NCI-H128 (cell line): Measurements from ENCODE around the gene TGFBR2.

ENCODE experiments used
- DNase-seq: peaks from one replicate; lab custom pipeline; 2025; ENCODE audit not compliant: unreplicated experiment; lab: John Stamatoyannopoulos, UW

Gene TGFBR2

DNA sequence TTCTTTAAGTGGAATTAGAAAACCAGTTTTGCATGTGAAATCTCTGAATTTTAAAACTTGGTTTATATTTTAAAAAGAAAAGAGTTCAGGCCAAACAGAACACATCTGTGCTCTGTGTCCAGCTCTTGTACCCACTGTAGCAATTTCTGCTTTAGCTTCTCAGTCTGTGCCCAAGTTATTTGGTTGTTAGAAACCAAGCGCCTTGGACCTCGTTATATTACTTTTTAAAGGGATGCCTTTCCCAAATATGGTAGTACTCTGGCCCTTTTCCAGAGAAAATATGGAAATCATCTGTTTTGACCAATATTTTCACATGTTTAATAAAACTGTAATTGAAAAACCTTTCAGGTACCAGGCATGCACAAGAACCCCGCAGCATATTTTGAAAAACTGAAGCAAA is 27.3 kb downstream of the TGFBR2 start:
- DNase-seq = no peak

DNA sequence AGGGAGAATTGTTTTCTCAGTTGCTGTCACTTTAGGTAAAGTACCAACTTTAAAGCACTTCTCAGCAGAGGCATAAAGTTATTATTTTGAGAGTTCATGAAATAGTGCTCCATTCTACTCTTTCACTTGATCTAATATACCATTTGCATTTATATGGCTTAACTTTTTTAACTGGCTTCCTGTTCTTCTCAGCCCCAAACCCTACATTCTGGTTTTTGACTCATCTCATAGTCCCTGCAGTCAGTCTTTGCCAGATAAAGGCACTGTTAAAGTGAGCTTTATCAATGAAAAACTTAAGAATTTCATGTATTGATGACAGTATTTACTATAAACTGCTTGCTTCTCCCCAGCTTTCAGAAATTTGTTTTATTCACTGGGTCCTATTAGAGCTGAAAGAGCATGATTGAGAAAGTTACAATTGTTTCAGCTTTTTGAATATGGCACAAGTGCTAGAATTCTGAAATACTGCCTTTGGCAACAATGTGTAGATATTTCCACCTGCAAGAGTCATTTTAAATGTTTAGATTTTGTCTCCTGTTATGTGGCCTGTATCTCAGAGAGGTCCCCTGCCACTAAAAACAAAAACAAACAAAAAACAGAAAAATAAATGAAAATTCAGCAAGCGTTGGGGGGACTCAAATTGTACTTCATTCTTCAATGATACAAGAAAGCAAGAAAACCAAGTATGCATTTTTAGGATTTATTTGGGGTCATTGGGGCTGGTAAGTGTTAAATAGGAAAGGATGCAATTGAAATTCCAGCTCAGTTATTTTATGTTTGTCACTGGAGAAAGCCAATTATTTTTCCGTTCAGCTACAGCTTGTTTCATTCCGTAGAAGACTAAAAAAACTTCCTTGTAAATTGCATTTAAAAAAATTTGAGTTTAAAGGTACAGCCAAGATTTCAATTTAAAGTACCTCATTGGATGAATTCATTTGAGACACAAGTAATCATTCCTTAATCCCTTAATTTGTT is 28.6 kb downstream of the TGFBR2 start:
- no peak for DNase-seq

DNA sequence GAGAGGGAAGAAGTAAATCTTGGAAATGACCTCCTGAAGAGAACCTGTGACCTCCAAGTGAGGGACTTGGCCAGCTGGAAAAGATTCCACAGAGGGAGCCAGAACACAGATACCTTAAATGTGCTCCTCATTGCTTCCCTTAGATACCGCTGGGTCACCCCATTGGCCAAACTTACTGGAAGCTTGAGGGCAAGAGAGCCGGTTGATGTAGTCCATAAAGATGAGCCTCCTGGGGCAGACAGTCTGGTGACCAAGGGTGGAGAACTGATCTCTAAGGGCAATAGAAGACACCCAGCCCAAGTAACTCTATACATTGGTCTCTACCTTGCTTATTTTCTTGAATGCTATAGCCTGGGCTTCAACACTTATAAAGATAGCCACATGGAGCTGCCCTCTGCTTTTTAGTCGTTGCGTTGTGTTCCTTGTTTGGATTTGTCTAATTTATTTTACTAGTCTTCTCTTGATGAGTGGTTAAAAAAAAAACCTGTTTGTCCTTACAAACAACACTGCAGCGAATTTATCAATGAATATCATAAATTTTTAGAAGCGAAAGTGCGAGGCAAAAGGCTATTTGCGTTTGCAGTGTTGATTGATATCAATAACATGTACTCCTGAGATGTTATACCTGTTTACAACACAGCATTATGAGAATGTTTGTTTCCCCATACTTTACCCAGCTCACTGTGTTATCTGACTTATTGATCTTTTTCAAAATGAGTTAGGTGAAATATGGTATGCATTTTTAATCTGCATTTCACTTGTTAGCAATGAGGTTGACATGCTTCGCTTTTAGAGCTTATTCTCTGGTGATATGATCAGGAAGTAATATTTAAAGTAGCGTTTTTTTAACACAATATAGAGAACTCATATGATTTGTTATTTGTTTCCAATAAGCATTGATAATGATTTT is 31.2 kb downstream of the TGFBR2 start:
- DNase-seq = no peak

DNA sequence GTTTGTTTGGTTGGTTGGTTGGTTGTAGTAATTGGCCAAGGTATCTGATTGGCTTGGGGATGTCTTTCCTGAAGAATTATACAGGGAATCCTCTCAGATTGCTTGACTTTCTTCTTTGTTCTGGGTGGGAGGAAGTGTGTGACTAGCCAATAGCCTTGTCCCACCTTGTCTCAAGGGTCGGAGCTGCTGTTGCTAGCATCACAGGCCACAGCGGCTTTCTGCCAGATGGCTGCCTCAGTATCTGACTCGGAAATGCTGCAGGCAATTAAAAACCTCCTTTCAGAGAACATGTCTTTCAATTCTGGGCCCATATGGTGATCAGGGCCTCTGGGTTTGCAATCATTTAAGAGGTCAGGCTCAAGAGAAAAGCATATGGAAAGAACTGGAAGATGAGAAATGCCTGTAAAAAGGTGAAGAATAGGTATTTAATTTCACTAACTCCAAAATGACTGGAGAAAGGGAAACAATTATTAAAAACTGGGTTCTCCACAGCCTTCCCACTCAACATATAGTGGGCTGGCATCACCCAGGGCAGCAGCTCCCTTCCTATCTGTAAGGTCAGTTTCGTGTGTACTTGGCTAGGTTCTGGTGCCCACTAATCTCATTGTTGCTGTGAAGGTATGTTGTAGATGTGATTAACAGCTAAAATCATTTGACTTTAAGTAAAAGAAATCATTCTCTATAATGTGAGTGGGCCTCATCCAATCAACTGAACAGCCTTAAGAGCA is 32.4 kb downstream of the TGFBR2 start:
- no peak for DNase-seq

DNA sequence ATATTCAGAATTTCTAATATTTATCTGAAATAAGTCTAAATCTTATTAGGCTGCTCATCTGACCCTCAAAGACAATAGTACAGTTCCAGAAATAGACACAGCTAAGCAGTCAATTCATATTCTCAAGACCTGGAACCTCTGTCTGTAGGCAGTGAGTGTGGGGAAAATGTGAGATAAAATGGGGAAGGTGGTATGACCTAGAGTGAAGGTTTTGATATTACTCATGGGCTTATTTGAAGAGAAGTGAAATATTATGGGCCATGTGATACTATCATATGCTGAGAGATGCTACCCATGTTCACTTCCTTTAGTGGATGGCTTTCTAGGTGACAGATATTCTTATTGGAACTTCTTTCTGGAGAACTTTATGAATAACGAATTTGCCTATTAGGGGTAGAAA is 33.5 kb downstream of the TGFBR2 start:
- no peak for DNase-seq

DNA sequence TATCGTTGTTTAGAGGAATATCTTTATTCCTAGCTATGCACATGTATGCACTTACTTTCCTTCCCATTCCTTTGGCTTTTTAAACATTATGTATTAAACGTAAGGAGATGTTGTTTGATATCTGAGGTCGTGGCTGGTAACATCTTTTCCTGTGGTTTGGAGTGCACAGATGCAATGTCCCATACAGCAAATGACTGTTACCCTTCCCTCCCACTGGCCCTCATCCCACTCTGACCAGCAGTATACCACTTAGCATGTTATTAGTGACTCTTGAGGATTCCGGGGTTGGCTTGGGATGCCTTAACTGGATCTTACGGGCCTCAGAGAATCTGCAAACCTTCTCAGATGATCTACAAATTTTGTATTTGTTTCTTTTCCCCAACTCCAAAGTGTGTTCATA is 34.5 kb downstream of the TGFBR2 start:
- DNase-seq = no peak

DNA sequence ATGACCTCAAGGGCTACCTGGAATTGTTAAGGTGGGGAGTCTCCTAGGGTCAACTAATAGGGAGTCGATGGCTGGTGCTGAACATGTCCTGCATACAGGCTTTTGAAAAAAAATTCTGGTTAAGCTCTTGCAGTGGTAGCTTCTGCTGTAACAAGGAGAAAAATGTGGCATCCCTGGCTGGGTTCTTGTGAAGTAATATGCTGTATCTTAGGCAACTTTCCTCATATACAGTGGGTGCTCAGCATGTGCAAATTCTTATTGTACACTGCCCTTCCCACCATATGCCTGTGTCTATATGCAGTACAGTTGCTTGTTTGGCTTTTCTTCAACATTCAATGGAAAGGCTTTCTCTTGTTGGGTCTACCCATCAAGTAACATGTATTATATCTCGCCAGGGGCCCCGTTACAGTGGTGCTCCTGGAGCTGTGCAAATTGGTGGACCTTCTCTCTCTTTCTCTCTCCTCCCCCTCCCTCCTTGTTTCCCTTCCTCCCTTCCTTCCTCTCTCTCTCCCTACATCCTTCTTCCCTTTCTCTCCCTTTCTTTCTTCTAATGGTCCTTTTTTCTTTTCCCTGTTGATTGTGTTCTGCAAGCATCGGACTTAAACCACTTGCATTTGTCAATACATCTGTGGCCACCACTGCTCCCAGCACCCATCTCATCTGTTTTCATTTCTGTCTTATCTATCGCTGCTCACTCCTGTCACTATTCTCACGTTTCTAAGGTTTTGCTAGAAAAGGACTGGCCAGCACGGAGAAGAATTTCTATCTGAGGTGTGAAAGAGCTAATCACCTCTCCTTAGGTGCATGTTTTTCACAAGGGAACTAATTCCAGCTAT is 35.2 kb downstream of the TGFBR2 start:
- no peak for DNase-seq

DNA sequence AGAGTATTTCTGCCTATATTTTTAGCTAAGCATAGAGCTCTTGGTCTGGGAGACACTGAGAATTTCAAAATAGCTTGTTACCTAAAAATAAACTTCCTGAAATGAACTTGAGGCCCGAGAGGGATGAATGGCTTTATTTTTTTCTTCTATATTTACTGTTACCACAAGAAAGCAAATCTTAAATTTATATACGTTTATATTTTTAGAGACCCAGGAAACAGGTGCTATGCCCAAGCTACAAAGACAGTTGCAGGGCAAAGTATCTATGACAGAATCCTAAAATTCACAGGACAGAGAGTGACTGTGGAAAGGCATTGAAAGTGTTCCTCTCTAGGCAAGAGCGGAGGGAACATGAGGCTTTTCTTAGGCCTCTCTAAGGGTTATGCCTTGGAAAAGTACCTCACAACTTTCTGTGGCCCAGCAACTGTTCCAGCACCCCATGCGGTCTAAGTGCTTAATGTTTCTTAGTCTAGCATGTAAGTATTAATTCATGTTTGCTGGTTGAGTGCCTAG is 36.5 kb downstream of the TGFBR2 start:
- no peak for DNase-seq

DNA sequence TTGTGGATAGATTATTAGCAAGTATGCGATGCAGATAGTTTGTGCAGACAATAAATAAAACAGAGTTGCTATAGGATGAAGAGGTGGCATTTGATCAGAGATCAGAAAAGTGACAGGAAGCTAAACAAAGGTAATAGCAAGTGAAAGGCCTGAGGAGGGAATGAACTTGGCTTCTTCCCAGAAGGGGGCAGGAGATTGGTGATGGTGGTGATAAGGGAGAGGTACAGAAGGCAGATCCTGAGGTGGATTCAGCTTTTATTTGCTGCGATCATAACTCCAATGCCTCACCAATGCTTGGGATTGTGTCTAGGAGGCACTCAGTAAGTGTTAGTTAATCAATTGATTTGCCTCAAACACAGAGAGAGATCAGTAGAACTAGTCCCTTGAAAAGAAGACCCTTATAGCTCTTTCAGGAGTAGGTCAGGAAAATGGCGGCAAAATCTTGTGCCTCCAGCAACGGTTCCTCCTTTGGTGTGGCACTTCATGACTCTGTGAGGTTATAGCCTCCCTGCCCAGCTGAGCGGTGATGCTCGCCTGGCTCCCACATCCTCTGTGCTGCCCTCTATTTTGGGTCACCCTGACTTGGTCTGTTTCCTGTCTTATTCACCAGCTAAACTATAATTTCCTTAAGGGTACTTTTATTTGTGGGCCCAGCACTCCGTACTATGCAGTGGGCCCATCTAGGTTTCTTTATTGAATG is 37.5 kb downstream of the TGFBR2 start:
- DNase-seq = no peak

DNA sequence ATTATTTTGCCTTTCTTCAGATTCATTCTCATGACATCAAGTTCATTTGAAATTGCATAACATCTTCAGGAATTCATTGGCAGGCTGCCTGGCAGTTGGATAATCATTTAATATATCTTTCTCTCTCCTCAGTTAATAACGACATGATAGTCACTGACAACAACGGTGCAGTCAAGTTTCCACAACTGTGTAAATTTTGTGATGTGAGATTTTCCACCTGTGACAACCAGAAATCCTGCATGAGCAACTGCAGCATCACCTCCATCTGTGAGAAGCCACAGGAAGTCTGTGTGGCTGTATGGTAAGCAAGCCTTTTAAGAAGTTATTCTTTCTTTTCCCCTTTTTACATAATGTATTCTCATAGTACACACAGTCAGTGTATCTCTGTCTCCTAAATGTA is 38.2 kb downstream of the TGFBR2 start:
- no peak for DNase-seq

DNA sequence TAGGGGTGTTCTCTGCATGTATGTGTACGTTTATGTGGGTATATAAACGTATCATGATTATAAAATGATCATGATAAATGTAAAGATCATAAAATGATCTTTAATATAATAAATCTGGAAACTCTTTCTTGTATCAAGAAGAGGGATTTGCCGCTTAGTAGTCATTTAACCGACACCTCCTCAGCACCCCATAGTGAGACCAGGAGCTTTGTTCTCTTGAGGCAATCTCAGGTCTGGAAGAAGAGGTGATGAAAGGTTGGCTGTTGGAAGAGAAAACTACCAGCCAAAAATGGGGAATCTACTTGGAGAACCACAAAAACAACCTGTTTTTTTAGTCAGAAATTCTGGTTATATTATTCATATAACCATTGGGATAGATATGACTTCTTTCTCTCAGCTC is 38.7 kb downstream of the TGFBR2 start:
- DNase-seq = no peak

DNA sequence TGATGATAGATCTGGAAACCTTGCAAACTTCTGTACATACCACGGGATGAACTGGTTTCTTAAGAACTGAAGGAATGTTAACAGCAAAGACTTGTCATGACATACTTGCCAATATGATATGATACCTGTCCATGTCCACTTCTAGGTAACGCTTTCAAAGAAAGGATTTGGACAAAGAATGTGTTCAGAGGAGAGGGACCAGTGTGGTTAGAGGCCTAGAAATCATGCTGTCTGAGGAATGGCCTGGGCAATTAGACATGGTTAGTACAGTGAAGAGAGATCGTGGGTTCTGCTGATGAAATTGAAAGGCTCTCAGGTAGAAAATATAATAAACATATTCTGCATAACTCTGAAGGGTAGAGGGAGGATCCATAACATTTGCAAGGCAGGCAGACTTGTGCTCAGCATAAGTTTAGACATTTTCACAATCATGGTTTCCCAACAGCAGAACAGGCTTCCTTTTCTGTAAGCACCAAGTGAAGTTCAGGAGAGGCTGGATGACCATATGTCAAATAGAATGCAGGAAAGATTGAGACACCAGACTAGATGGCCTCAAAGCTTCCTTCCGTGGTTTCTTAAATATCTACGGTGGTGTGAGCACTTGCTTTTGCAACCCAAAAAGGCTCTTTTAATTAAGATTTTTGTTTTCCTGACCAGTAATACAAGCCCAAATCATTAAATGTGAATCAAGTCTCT is 39.9 kb downstream of the TGFBR2 start:
- DNase-seq = no peak

DNA sequence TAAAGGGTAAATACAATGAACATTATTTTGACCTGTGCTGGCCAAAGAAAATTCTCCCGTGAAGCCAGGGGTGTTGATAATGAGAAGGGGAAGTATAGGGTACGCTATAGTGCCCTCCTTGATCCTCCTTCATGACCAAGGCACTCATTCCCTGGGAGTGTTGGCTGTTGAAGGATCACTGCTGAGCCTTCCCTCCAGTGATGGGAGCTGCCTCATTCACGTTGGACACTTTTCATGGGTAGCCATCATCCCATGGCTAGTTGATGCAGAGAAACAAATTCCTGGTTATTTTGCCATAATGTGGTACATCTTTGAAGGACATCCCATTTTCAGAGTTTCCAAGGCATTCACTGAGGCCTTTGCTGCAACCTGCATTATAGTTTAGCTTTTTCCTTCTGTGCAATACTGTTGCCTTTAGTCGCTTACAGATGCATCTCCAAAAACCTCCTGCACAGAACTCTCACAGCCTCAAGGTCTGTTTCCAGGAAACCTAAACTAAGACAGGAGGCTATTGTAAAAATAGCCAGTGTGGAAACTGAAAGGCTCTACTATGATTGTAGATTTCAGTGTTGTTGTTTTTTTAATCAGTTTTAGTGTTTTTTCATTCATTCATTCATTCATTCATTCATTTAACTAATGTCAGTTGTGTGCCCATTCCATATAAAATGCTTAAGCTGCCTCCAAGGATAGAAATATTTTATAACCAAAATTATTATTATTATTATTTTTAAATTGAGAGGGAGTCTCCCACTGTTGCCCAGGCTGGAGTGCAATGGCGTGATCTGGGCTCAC is 40.8 kb downstream of the TGFBR2 start:
- no peak for DNase-seq

DNA sequence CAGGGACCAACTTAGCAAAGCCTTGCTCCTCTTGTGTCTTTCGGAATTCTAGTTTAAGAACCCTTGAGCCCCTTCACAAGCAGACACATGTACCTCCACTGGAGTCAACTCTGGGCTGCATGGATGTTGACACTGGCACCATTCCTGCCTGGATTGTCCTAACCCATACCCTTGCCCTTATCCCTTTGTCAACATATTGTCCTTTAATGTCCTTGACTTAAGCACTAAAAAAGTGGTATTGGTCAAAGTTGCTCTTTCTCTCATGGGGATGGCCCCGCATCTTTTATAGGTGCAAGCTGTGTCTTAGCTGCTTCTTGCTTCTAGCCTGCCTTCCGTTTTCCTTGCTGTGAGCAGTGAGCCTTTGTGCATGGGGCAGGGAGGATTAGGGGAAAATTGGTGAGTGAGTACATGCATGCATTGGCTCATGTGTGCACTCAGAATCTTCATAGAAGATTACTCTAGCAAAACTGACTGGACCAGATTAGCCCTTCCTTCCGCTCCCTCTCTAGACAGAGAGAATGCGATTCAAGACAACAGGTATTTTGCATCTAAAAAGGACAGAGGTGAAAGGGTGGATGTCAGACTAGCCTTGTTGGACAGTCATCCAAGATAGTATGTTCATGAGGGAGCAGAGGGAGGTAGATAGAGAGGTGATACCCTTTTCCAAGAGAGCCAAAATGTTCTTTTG is 42.4 kb downstream of the TGFBR2 start:
- no peak for DNase-seq

DNA sequence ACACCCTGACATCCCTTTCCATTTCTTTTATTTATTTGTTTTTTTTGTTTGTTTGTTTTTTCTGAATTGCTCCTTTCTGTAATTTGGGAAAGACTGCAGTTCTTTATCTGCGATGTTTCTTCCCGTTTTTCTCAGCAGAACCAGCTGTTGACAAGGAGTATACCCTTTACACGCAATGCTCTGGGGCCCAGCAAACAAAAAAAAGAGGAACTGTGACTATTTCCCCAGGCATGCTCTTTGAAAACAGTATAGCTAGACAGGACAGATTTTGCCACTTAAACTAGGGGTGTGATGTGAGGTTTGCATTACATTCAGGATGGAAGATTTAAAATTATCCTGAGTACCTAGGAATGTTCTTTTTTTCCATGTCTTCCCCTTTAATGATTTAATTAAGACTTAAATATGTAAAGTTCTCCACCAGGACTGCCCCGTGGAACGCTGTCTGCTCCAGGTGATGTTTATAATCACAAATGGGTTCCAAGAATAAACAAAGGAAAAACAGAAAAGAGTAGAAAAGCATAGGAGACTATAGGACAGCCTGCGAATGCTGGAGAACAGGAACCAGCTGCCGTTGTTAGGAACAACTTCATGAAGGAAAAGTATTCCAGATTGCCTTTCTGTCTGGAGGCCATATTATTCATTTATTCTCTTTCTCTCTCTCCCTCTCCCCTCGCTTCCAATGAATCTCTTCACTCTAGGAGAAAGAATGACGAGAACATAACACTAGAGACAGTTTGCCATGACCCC is 43.3 kb downstream of the TGFBR2 start:
- DNase-seq = no peak

DNA sequence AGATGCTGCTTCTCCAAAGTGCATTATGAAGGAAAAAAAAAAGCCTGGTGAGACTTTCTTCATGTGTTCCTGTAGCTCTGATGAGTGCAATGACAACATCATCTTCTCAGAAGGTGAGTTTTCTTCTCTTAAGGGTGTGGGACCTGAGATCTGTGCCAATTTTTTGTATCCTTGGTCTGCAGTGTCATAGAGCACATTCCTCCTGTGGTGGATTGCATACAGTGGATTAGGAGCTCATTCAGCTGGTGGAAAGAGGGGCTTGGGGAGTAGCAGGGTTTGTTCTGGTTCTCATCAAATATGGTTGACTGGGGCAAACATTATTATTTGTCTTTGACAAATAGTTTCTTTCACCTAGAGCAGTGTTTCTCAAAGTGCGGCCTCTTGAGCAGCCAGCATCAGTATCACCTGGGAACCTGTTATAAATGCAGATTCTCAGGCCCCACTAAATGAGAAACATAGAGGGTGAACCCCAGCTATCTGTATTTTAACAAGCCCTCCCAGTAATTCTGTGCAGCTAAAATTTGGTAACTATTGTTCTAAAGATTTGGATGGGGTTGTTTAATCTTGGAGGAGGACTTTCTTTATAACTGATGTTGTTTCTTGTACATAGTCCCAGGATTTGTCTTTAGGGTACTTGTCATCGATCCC is 44.1 kb downstream of the TGFBR2 start:
- no peak for DNase-seq
